Neural cell (in vitro differentiated cells): ENCODE measurements around the gene UBA3. TPM values are rescaled to one million over a fixed set of nuclear protein-coding genes. Genes with fewer than 3 reads are reported as not detected.

Experiments
- H2AFZ ChIP-seq: fragments of 200-600, 300-800 bp; sonication (generic), shearing (Covaris generic); 2 replicates; pipeline ENCODE4 v1.6.0; 2014; ENCODE audit warnings: low read depth, mild to moderate bottlenecking, antibody characterized with exemption, low read length, moderate library complexity
- H3F3A ChIP-seq: fragments of 200-600 bp; shearing (Covaris generic); 2 replicates; pipeline ENCODE4 v1.6.1; 2016; ENCODE audit warnings: mild to moderate bottlenecking, moderate library complexity, mixed read lengths, antibody characterized with exemption, low read length; ENCODE audit not compliant: insufficient read depth, poor library complexity, severe bottlenecking
- H3K27ac ChIP-seq: fragments of 200-600, 300-800 bp; sonication (generic), shearing (Covaris generic); 2 replicates; pipeline ENCODE4 v1.5.1; 2014; ENCODE audit warnings: mild to moderate bottlenecking, low read length, moderate library complexity
- H3K27me3 ChIP-seq: fragments of 300-800, 200-600 bp; sonication (generic), shearing (Covaris generic); 2 replicates; pipeline ENCODE4 v1.6.0; 2014; ENCODE audit warnings: mild to moderate bottlenecking, low read depth, low read length, moderate library complexity; ENCODE audit not compliant: insufficient read depth
- H3K36me3 ChIP-seq: fragments of 300-800, 200-600 bp; sonication (generic), shearing (Covaris generic); 2 replicates; pipeline ENCODE4 v1.5.1; 2014; ENCODE audit warnings: mild to moderate bottlenecking, antibody characterized with exemption, low read length, moderate library complexity; ENCODE audit not compliant: insufficient read depth
- H3K4me2 ChIP-seq: fragments of 300-800, 200-600 bp; sonication (generic), shearing (Covaris generic); 2 replicates; pipeline ENCODE4 v1.6.0; 2014; ENCODE audit warnings: mild to moderate bottlenecking, low read length
- H3K4me3 ChIP-seq: fragments of 300-800, 200-600 bp; sonication (generic), shearing (Covaris generic); 2 replicates; pipeline ENCODE4 v1.5.1; 2014; ENCODE audit warnings: mild to moderate bottlenecking, low read length, moderate library complexity
- H3K79me2 ChIP-seq: fragments of 200-600 bp; shearing (Covaris generic); replicated peaks from 2 replicates; pipeline ENCODE4 v1.6.0; 2014; ENCODE audit warnings: mild to moderate bottlenecking, low read length, moderate library complexity; ENCODE audit not compliant: insufficient read depth
- H3K9ac ChIP-seq: fragments of 300-800, 200-600 bp; sonication (generic), shearing (Covaris generic); 2 replicates; pipeline ENCODE4 v1.6.1; 2016; ENCODE audit warnings: mild to moderate bottlenecking, low read length, mixed read lengths
- H3K9me2 ChIP-seq: fragments of 200-600 bp; shearing (Covaris generic); 2 replicates; pipeline ENCODE4 v1.6.1; 2016; ENCODE audit warnings: mild to moderate bottlenecking, low read length, mixed read lengths; ENCODE audit not compliant: insufficient read depth
- H3K9me3 ChIP-seq: fragments of 200-600, 300-800 bp; sonication (generic), shearing (Covaris generic); 2 replicates; pipeline ENCODE4 v1.6.1; 2016; ENCODE audit warnings: mild to moderate bottlenecking, mixed run types, low read length, moderate library complexity, mixed read lengths
- H4K20me1 ChIP-seq: fragments of 200-600 bp; shearing (Covaris generic); 2 replicates; pipeline ENCODE4 v1.6.1; 2016; ENCODE audit warnings: mild to moderate bottlenecking, mixed run types; ENCODE audit not compliant: insufficient read depth
- EP300 ChIP-seq: fragments of 450-650 bp; conservative IDR thresholded peaks from 2 replicates; pipeline ENCODE4 v1.6.1; 2014; ENCODE audit warnings: antibody characterized with exemption, mild to moderate bottlenecking, moderate library complexity; ENCODE audit not compliant: poor library complexity, severe bottlenecking
- EZH2 ChIP-seq: fragments of 200-600, 300-800 bp; shearing (Covaris generic), sonication (generic); IDR thresholded peaks from 2 replicates; pipeline ENCODE4 v1.6.1; 2014; ENCODE audit warnings: antibody characterized with exemption, low read length, borderline replicate concordance, mild to moderate bottlenecking; ENCODE audit not compliant: insufficient read depth, poor library complexity, severe bottlenecking
- MXI1 ChIP-seq: fragments of 450-650 bp; conservative IDR thresholded peaks from 2 replicates; pipeline ENCODE4 v1.6.1; 2014; ENCODE audit warnings: antibody characterized with exemption, mild to moderate bottlenecking; ENCODE audit not compliant: poor library complexity, severe bottlenecking
- POLR2AphosphoS5 ChIP-seq: IDR thresholded peaks from 2 replicates; pipeline ENCODE4 v1.6.1; 2012
- RAD21 ChIP-seq: fragments of 450-650 bp; conservative IDR thresholded peaks from 2 replicates; pipeline ENCODE4 v1.6.1; 2014; ENCODE audit warnings: antibody characterized with exemption, mild to moderate bottlenecking, moderate library complexity
- REST ChIP-seq: IDR thresholded peaks from 2 replicates; pipeline ENCODE4 v1.6.1; 2012; ENCODE audit warnings: borderline replicate concordance
- SMC3 ChIP-seq: fragments of 450-650 bp; conservative IDR thresholded peaks from 2 replicates; pipeline ENCODE4 v1.6.1; 2014; ENCODE audit warnings: antibody characterized with exemption, mild to moderate bottlenecking, moderate library complexity; ENCODE audit not compliant: poor library complexity
- TAF1 ChIP-seq: IDR thresholded peaks from 2 replicates; pipeline ENCODE4 v1.6.1; 2012; ENCODE audit warnings: low read depth
- polyA plus RNA-seq: library from polyadenylated mRNA; depleted of rRNA; stranded (reverse); fragments of >200 nt; gene quantifications from 2 replicates; pipeline ENCODE4 v1.2.3, GENCODE V29; 2014
- TF ChIP-seq, protein P1 (sequence below): fragments of 450-650 bp; IDR thresholded peaks from 2 replicates; pipeline ENCODE4 v1.5.1; 2014; ENCODE audit warnings: antibody characterized with exemption, mild to moderate bottlenecking, moderate library complexity; ENCODE audit not compliant: poor library complexity, severe bottlenecking

UBA3 gene
- polyA plus RNA-seq, 1 donor from 2014 or later, result 168 TPM

DNA sequence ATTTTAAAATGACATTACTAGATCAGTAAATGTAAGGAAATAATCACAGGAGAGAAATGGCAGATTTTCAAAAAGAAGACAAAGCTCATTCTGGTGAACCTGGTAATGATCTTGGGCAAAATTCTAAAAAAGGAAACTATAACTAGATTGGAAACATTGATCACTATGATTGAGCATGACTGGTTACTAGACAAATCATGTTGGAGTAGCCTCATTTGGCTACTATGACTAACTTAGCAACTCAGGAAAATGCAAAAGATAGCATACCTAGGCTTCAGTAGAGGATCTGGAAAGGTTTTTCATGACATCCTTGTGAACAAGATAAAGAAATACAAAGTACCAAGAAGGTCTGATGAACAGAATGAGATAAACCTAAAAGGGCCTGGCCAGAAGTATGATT is 20.5 kb downstream of the UBA3 start:
- TF ChIP-seq TAF1, result no peak
- no peak for TF ChIP-seq MXI1
- TF ChIP-seq RAD21, result no peak
- TF ChIP-seq, protein P1, sequence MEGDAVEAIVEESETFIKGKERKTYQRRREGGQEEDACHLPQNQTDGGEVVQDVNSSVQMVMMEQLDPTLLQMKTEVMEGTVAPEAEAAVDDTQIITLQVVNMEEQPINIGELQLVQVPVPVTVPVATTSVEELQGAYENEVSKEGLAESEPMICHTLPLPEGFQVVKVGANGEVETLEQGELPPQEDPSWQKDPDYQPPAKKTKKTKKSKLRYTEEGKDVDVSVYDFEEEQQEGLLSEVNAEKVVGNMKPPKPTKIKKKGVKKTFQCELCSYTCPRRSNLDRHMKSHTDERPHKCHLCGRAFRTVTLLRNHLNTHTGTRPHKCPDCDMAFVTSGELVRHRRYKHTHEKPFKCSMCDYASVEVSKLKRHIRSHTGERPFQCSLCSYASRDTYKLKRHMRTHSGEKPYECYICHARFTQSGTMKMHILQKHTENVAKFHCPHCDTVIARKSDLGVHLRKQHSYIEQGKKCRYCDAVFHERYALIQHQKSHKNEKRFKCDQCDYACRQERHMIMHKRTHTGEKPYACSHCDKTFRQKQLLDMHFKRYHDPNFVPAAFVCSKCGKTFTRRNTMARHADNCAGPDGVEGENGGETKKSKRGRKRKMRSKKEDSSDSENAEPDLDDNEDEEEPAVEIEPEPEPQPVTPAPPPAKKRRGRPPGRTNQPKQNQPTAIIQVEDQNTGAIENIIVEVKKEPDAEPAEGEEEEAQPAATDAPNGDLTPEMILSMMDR, result no peak
- no peak for TF ChIP-seq REST
- no peak for TF ChIP-seq EZH2
- TF ChIP-seq SMC3, result no peak
- no peak for TF ChIP-seq EP300
- TF ChIP-seq POLR2AphosphoS5, result no peak
- Histone ChIP-seq H3F3A (no peaks in the 10 kb centered on the region), H4K20me1 (no peaks in the 10 kb centered on the region), H3K79me2 (no peaks in the 10 kb centered on the region), H3K4me3 (no peak overlapping the region), H3K9me2 (no peaks in the 10 kb centered on the region), H3K9ac (no peak overlapping the region), H2AFZ (no peak overlapping the region), H3K27me3 (no peaks in the 10 kb centered on the region), H3K4me2 (no peak overlapping the region), H3K9me3 (no peaks in the 10 kb centered on the region), H3K27ac (no peak overlapping the region), H3K36me3 (peaks cover 19% of the 10 kb centered on the region)

- Histone ChIP-seq H4K20me1 (no peaks in the 10 kb centered on the region), H3K4me2 (no peak overlapping the region), H3K27ac (no peak overlapping the region), H3K79me2 (no peaks in the 10 kb centered on the region), H3K9me2 (no peaks in the 10 kb centered on the region), H2AFZ (no peak overlapping the region), H3K4me3 (no peak overlapping the region), H3K9me3 (no peaks in the 10 kb centered on the region), H3F3A (no peaks in the 10 kb centered on the region), H3K27me3 (no peaks in the 10 kb centered on the region), H3K36me3 (peaks cover 19% of the 10 kb centered on the region), H3K9ac (no peak overlapping the region)
- TF ChIP-seq TAF1, result no peak
- TF ChIP-seq SMC3, result no peak
- no peak for TF ChIP-seq POLR2AphosphoS5
- TF ChIP-seq, protein P1, result no peak
- TF ChIP-seq RAD21, result no peak
- TF ChIP-seq EZH2, result no peak
- no peak for TF ChIP-seq EP300
- no peak for TF ChIP-seq MXI1
- no peak for TF ChIP-seq REST
Measured at GRCh38 chr3:69058947-69059224, 21.3 kb downstream of the UBA3 start.
